Measurements from ENCODE around the gene RAB4B.
"Not testable (repeated sequence)": the region's sequence is repeated elsewhere in the genome, so short reads cannot be mapped to it uniquely, and the experiment has no call there.

The RAB4B gene

DNA sequence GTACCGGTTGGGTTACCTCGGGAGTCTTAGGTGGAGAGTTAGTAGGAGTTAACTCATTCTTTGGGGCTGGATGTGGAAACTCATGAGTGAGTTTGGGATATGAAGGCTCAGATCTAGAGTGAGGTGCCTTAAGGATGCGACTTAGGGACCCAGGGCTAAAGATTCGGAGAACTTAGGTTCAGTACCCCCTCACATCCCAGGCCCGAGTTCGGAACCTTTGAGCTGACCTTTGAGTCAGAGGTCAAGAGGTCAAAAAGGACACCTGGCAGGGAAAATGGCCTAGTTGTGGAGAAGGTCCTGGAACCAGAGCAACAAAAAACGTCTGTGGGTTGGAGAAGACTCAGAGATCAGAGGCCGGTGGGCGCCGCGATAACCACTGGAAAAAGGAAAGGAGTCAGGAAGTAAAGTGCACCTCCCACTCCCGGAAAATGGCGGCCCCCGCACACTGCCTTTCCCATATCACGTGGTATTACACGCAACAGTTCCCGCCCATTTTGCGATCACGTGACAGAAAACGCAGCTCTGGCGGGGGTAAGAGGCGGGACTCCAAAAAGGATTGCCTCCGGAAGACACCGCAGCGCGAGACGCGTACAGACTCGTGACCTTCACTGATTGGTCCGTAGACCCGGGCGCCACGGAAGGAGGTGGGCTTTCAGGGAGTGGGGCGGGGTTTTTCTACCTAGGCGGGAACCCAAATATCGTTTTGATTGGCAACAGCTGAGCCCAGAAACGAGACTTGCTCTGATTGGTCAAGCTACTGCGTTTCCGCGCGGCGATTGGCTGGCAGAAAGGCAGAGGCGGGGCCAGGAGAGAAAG, 27.8 kb upstream of the RAB4B start, which contains the start of gene ACTMAP:
Gene ACTMAP (minus strand): TSS at position 420 of the 816 bp plus-strand sequence. CDS start 674 bp downstream, outside the sequence.
- DNase-seq (ENCODE audit: low read depth in 1 of 2, low spot score in 1 of 2), result peak; percentile 97 to 98

DNA sequence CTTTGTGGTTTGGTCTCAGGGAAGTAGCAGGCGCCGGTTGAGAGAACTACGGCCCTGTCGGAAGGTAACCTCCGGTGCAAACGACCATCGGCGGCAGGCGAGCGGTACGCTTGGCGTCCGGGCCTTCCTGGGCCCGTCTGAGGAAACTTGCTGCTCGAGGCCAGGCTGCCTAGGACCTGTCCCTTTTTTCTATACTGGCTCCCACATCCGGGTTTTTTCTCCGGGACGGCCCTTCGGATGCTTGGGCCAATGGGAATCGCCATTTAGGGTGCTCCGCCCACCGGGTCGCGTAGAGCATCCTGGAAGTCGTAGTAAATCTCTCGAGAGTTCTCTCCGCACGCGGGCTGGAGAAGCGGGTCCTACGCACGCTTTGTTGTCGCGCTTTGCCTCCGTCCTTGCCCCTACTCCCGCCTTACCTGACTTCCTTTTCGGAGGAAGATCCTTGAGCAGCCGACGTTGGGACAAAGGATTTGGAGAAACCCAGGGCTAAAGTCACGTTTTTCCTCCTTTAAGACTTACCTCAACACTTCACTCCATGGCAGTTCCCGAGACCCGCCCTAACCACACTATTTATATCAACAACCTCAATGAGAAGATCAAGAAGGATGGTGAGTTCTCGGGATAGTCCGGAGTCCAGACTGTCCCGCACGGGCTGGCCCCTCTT, 27.0 kb upstream of the RAB4B start, which contains the start of gene SNRPA:
Gene SNRPA (plus strand): TSS at position 330 of the 664 bp plus-strand sequence. CDS start 206 bp downstream, at position 536.
- peak; percentile 91 to 92 for DNase-seq (ENCODE audit: low read depth in 1 of 2, low spot score in 1 of 2)

DNA sequence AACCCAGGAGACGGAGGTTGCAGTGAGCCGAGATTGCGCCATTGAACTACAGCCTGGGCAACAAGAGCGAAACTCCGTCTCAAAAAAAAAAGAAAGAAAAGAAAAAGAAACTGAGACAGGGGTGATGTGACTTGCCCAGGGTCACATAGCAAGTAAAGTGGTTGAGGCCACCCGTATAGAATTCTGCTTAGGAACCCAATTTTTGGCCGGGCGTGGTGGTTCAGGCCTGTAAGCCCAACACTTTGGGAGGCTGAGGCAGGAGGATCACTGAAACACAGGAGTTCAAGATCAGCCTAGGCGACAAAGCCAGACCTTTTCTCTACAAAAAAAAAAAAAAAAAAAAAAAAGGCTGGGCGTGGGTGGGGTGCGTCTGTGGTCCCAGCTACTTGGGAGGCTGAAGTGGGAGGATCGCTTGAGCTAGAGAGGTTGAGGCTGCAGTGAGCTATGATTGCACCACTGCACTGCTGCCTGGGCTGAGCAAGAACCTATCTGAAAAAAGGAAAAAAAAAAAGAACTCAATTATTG, 25.7 kb upstream of the RAB4B start:
- no peak for DNase-seq (ENCODE audit: low read depth in 1 of 2, low spot score in 1 of 2)

DNA sequence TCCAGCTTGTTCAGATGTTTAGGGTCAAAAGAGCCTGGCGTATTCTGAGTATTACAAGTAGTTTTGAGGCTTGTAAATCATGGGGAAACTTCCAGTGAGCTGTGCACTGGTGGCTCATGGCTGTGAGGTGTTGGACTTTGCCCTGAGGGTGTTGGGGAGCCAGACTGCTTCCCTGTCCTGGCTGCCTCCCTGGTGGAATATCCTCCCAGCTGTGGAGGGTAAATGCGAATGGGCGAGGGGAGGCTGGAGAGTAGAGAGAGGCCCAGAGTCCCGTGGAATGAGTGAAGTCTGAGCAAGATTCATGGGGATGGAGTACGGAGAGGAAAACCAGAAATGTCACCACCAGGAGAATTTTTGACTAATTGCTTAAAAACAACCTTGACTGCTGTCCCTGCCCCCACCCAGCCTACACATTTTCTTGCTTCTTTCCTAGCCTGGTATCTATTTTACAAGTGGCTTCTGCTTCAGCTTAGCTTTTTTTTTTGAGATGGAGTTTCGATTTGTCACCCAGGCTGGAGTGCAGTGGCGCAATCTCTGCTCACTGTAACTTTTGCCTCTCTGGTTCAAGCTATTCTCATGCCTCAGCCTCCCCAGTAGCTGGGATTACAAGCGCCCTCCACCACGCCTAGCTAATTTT, 23.3 kb upstream of the RAB4B start:
- peak in 1 of 2 donors; percentile 27 for DNase-seq (ENCODE audit: low read depth in 1 of 2, low spot score in 1 of 2)

DNA sequence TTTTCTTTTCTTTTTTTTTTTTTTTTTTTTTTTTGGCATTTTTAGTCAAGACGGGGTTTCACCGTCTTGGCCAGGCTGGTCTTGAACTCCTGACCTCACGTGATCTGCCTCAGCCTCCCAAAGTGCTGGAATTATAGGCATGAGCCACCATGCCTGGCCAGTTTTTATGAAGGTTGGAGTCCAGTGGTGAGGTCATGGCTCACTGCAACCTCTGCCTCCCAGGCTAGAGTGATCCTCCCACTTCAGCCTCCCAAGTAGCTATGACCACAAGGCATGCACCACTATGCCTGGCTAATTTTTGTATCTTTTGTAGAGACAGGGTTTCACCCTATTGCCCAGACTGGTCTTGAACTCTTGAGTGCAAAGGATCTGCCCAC, 22.8 kb upstream of the RAB4B start:
- no peak for DNase-seq (ENCODE audit: low read depth in 1 of 2, low spot score in 1 of 2)

DNA sequence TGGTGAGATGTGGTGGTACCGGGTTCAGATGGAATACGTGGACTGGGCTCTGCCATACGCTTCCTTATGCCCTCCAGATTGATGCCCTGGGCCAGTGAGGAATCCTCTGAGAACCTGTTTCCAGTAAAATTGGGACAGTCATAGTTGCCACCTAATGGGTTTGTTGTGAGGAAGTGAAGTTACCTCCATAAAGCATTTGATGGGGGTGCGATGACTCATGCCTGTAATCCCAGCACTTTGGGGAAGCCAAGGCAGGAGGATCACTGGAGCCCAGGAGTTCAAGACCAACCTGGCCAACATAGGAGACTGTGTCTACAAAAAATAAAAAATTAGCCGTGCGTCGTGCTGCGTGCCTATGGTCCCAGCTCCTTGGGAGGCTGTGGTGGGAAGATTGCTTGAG, 22.3 kb upstream of the RAB4B start:
- DNase-seq (ENCODE audit: low read depth in 1 of 2, low spot score in 1 of 2), result no peak

DNA sequence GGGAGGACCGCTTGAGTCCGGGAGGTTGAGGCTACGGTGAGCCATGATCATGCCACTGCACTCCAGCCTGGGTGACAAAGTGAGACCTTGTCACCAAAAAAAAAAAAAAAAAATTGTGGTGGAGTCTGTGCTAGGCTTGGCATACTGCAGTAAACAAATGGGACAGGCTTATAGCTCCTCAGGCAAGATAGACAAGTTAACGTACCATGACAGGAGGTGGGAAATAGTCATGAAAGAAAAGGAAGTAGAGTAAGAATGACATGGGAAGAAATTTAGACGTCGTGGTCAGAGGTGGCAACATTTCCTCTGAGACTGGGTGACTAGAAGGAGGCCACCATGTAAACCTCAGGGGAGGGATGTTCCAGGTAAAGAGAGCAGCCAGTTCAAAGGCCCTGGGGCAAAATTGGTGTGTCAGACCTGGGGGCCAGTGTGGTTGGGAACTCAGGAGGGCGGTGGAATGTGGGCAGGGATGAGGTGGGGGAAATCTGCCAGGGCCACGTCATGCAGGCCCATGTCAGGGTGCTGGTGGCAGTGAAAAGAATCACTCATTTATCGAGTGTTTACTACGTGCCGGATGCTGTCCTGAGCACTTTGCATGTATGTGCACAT, 21.4 kb upstream of the RAB4B start:
- no peak for DNase-seq (ENCODE audit: low read depth in 1 of 2, low spot score in 1 of 2)

DNA sequence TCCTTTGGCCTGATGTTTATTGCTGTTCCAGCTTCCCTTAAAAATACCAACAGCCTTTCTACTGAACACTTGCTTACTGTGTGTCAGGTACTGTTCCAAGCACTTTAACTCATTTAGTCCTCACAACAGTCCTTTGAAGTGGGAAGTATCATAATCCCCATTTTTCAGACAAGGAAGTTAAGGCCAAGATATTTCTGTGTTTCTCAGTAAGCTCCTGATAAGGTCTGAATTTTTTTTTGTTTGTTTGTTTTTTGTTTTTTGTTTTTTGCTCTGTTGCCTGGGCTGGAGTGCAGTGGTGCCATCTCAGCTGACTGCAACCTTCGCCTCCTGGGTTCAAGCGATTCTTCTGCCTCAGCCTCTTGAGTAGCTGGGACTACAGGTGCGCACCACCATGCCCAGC, 19.6 kb upstream of the RAB4B start:
- DNase-seq (ENCODE audit: low read depth in 1 of 2, low spot score in 1 of 2), result no peak

DNA sequence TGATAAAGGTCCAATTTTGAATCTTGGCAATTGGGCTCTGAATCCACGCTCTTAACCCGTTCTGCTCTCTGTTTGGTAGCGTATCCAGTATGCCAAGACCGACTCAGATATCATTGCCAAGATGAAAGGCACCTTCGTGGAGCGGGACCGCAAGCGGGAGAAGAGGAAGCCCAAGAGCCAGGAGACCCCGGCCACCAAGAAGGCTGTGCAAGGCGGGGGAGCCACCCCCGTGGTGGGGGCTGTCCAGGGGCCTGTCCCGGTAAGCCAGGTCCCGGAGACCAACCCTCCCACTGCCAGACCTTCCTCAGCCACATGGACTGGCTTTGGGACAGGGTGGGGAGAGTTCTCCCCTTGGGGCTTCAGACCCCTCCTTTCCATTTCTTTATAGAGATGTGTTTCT, 18.7 kb upstream of the RAB4B start:
- DNase-seq (ENCODE audit: low read depth in 1 of 2, low spot score in 1 of 2), result no peak

DNA sequence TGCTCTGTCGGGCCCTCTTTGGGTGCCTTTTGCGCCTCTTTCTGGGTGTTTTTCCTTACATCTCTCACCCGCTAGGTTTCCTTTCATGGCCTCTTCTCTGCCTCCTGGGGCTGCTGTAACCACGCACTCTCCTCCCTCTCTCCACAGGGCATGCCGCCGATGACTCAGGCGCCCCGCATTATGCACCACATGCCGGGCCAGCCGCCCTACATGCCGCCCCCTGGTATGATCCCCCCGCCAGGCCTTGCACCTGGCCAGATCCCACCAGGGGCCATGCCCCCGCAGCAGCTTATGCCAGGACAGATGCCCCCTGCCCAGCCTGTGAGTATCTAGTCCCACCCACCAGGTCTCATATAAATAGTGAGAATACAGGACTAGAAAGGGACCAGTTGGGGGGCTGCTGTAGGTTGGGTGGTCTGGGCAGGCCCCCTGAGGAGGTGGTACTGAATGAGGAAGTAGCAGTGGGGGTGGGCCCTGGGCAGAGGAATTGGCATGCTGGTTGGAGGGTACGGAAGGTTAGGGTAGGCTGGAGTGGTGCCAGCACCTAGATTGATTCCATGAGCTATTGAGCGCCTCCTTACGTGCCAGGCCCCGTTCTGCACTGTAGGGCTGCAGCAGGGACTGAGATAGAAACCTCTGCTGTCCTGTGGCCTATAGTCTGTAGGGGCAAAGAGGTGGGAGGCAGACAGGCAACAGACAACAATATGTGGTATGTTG, 15.1 kb upstream of the RAB4B start:
- no peak for DNase-seq (ENCODE audit: low read depth in 1 of 2, low spot score in 1 of 2)

DNA sequence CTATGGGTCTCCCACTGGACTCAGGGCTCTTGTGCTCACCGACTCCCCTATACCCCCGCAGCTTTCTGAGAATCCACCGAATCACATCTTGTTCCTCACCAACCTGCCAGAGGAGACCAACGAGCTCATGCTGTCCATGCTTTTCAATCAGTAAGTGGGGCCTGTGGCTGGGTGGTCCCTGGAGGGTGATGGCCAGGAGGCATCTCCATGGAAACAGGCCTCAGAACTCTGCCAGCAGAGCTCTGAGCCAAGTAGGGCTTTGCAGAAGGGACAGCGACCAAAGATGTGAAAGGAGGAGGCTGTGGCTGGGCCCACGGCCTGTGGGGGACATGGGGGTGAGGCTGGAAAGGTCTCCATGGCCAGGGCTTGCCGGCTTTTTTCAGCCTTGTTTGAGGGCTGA, 14.5 kb upstream of the RAB4B start:
- no peak for DNase-seq (ENCODE audit: low read depth in 1 of 2, low spot score in 1 of 2)

DNA sequence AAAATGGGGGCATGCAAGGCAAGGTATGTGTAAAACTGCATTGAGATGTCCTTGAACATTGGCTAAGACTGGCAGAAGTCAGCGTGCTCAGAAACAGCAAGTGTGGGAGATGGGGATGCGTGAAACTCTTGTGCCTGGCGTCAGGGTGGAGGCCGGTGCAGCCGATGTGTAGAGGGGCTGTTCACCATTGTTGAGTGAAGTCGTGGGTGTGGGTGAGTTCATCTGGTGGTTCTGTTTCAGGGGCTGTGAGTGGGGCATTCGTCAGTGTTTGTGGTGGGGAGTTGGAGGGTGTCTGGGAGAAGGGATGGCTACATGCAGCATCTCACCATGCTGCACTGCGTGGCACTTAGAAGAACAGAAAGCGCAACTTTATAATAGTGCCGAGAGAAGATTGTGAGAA, 14.1 kb upstream of the RAB4B start:
- no peak for DNase-seq (ENCODE audit: low read depth in 1 of 2, low spot score in 1 of 2)

DNA sequence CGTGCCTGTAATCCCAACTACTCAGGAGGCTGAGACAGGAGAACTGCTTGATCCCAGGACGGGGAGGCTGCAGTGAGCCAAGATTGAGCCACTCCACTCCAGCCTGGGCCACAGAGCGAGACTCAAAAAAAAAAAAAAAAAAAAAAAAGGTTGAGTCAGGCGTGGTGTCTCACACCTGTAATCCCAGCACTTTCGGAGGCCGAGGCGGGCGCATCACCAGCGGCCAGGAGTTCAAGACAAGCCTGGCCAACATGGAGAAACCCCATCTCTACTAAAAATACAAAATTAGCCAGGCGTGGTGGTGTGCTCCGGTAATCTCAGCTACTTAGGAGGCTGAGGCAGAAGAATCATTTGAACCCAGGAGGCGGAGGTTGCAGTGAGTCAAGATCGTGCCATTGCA, 11.7 kb upstream of the RAB4B start:
- not testable (repeated sequence) for DNase-seq (ENCODE audit: low read depth in 1 of 2, low spot score in 1 of 2)

DNA sequence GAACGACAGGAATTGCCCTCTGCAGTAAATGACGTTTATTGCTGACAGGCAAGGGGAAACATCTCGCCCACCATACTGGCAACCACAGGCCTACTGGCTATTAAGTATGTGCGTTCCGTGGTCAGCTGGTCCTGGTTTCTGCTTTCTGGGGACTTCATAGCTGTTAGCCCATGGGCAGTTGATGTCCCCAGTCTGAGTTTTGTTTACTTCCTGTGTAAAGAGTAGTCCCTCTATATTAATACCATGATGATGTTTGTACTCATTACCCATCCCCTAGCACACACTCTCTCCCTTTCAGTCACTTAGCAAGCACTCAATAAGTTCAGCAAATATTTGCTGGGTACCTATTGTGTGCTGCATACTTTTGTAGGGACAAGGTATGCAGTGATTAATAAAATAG, 9.2 kb upstream of the RAB4B start:
- DNase-seq (ENCODE audit: low read depth in 1 of 2, low spot score in 1 of 2), result no peak

DNA sequence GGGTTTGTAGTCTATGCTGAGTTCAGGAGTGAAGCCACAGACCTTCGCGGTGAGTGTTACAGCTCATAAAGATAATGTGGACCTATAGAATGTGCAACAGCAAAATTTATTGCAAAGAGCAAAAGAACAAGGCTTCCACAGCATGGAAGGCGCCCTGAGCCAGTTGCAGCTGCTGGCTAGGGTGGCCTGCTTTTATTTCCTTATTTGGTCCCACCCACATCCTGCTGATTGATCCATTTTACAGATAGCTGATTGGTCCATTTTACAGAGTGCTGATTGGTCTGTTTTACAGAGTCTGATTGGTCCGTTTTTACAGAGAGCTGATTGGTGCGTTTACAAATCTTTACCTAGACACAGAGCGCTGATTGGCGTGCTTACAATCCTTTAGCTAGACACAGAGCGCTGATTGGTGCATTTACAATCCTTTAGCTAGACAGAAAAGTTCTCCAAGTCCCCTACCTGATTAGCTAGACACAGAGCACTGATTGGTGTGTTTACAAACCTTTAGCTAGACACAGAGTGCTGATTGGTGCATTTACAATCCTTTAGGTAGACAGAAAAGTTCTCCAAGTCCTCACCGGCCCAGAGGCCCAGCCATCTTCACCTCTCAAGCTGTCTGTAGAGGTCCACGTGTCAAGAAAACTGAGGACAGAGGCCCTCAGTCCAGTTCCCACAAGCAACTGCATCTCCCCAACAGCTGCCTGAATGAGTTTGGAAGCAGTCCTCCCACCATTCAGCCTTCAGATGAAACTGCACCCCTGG, 6.8 kb upstream of the RAB4B start:
- DNase-seq (ENCODE audit: low read depth in 1 of 2, low spot score in 1 of 2), result not testable (repeated sequence)

DNA sequence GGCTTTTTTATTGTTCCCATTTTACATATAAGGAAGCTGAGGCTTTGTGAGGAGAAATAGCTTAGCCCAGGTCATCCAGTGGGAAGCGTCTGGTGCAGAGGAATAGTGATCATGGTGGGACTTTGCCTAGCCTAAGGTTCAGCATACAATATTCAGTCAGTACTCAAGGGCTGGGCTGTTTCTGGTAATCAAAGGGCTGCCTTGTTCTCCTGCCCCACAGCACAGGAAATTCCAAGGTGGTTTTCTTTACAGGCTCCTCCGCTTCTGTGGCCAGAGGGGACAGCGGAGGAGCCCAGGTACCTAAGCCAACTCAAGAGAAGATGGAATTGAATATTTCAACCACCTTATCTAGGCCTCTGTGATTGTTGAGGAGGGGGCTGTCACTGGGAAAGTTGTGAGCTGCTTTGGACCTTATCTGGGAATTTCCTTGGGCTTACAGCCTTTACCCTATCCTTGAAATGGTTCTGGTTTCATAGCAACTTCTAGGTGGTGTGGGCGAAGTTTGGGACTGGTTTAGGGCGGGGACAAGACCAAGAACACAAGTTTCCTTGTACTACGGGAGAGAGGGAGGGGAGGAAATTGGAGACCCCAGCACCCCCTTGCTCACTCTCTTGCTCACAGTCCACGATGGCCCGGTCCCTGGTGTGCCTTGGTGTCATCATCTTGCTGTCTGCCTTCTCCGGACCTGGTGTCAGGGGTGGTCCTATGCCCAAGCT, 3.0 kb upstream of the RAB4B start, which contains the start of gene MIA:
Gene MIA (plus strand): TSS at position 606 of the 716 bp plus-strand sequence. CDS start 22 bp downstream, at position 628.
- DNase-seq (ENCODE audit: low read depth in 1 of 2, low spot score in 1 of 2), result no peak

DNA sequence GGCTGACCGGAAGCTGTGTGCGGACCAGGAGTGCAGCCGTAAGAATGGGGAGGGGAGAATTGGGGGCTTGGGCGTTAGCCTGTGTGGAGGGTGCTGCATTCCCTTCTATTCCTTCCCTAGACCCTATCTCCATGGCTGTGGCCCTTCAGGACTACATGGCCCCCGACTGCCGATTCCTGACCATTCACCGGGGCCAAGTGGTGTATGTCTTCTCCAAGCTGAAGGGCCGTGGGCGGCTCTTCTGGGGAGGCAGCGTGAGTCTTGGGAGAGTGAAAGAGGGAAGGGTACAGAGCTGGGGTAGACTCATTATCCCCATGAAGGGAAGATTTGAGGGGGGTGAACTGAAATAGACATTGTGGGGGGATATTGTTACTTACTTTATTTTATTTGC, 2.4 kb upstream of the RAB4B start:
- no peak for DNase-seq (ENCODE audit: low read depth in 1 of 2, low spot score in 1 of 2)

DNA sequence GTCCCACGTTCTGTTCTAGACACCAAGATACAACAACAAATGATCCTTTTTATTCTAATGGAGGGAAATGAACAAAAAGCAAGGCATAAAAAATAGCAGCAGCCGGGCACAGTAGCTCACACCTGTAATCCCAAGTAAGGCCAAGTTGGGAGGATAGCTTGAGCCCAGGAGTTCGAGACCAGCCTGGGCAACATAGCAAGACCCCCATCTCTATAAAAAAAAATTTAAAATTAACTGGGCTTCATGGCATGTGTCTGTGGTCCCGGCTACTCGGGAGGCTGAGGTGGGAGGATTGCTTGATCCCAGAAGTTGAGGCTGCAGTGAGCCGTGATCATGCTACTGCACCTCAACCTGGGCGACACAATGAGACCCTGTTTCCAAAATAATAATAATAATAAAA, 1.7 kb upstream of the RAB4B start:
- DNase-seq (ENCODE audit: low read depth in 1 of 2, low spot score in 1 of 2), result no peak

DNA sequence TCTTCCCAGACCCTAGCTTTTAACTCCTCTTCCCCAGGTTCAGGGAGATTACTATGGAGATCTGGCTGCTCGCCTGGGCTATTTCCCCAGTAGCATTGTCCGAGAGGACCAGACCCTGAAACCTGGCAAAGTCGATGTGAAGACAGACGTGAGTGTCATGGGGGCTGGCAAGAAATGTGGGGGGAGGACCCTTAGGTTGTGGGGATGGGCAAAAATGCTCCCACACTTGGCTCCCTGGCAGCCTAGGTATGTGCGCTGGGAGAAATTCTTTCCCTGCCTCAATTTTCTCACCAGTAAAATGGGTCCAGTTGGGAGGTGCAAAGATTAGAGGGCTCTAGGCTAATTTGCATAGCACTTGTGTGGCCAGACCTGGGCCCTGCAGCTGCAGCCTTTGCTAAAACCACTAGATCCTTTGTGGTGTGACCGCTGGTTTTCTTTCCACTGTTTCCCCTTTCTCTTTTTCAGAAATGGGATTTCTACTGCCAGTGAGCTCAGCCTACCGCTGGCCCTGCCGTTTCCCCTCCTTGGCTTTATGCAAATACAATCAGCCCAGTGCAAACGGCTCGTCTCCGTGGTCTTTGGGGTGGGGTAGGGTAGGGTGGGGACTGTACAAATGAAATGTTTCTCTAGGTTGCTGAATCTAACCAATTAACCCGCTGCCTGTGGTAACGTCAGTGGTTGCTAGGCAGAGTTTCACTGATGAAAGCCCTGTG, 959 bp upstream of the RAB4B start:
- DNase-seq (ENCODE audit: low read depth in 1 of 2, low spot score in 1 of 2), result peak; percentile 76 to 78
